MM.1S (cell line): ENCODE data around the gene TRAF1.

Experiments
- DNase-seq: peaks from one replicate; pipeline ENCODE4 v3.0.0-alpha.2; 2015
- H2AFZ ChIP-seq: fragments of 300-600 bp; sonication (generic); 2 replicates; pipeline ENCODE4 v1.6.0; 2016; ENCODE audit warnings: antibody characterized with exemption, low read length
- H3F3A ChIP-seq: fragments of 300-600 bp; sonication (generic); 2 replicates; pipeline ENCODE4 v1.6.1; 2016; ENCODE audit warnings: mild to moderate bottlenecking, antibody characterized with exemption, low read length, moderate library complexity, mixed read lengths; ENCODE audit not compliant: insufficient read depth
- H3K27ac ChIP-seq: fragments of 300-600 bp; sonication (generic); 2 replicates; pipeline ENCODE4 v1.5.1; 2016; ENCODE audit warnings: mild to moderate bottlenecking, low read length
- H3K27me3 ChIP-seq: fragments of 300-600 bp; sonication (generic); replicated peaks from 2 replicates; pipeline ENCODE4 v1.6.0; 2016; ENCODE audit warnings: low read length; ENCODE audit not compliant: insufficient read depth
- H3K36me3 ChIP-seq: fragments of 300-600 bp; sonication (generic); replicated peaks from 2 replicates; pipeline ENCODE4 v1.6.1; 2016; ENCODE audit warnings: mild to moderate bottlenecking, low read length, mixed read lengths; ENCODE audit not compliant: insufficient read depth
- H3K4me1 ChIP-seq: fragments of 300-600 bp; sonication (generic); 2 replicates; pipeline ENCODE4 v1.6.1; 2016; ENCODE audit warnings: low read length, mixed read lengths
- H3K4me2 ChIP-seq: fragments of 300-600 bp; sonication (generic); 2 replicates; pipeline ENCODE4 v1.6.0; 2016; ENCODE audit warnings: low read depth, low read length
- H3K4me3 ChIP-seq: fragments of 300-600 bp; sonication (generic); 2 replicates; pipeline ENCODE4 v1.5.1; 2016; ENCODE audit warnings: low read length, mixed read lengths
- H3K79me2 ChIP-seq: fragments of 300-600 bp; sonication (generic); 2 replicates; pipeline ENCODE4 v1.6.1; 2016; ENCODE audit warnings: mixed run types, low read length, mixed read lengths
- H3K9ac ChIP-seq: fragments of 300-600 bp; sonication (generic); 2 replicates; pipeline ENCODE4 v1.6.1; 2016; ENCODE audit warnings: low read length, mixed read lengths
- H3K9me2 ChIP-seq: fragments of 300-600 bp; sonication (generic); replicated peaks from 2 replicates; pipeline ENCODE4 v1.6.1; 2016; ENCODE audit warnings: mild to moderate bottlenecking, low read length, mixed read lengths; ENCODE audit not compliant: insufficient read depth
- H3K9me3 ChIP-seq: fragments of 300-600 bp; sonication (generic); replicated peaks from 2 replicates; pipeline ENCODE4 v1.6.1; 2016; ENCODE audit warnings: mild to moderate bottlenecking, low read length, mixed read lengths; ENCODE audit not compliant: insufficient read depth
- H4K20me1 ChIP-seq: fragments of 300-600 bp; sonication (generic); 2 replicates; pipeline ENCODE4 v1.6.1; 2016; ENCODE audit warnings: mild to moderate bottlenecking, low read length, moderate library complexity, mixed read lengths; ENCODE audit not compliant: insufficient read depth
- CTCF ChIP-seq: fragments of 300-600 bp; sonication (generic); IDR thresholded peaks from 2 replicates; pipeline ENCODE4 v1.5.1; 2016; ENCODE audit warnings: antibody characterized with exemption, low read length, mixed read lengths
- EZH2 ChIP-seq: fragments of 300-600 bp; sonication (generic); optimal IDR thresholded peaks from 2 replicates; pipeline ENCODE3; 2017; ENCODE audit warnings: low read depth, mild to moderate bottlenecking, antibody characterized with exemption, low read length, mixed read lengths
- EZH2phosphoT487 ChIP-seq: fragments of 300-600 bp; sonication (generic); IDR thresholded peaks from 2 replicates; pipeline ENCODE4 v1.6.1; 2018; ENCODE audit warnings: antibody characterized with exemption, low read length

The TRAF1 gene

GRCh38 chr9:120965344-120966012, 38.9 kb upstream of the TRAF1 start:
- TF ChIP-seq EZH2phosphoT487 (no peak), CTCF (no peak), EZH2 (no peak)
- DNase-seq: no peak
- Histone ChIP-seq H3K9me2 (no peaks in the 10 kb centered on the region), H3K4me1 (no peaks in the 10 kb centered on the region), H2AFZ (no peak overlapping the region), H3K27me3 (no peaks in the 10 kb centered on the region), H3K4me2 (no peak overlapping the region), H3K9me3 (no peaks in the 10 kb centered on the region), H3K4me3 (no peak overlapping the region), H4K20me1 (no peaks in the 10 kb centered on the region), H3K79me2 (no peaks in the 10 kb centered on the region), H3K27ac (no peak overlapping the region), H3F3A (no peaks in the 10 kb centered on the region), H3K9ac (no peak overlapping the region), H3K36me3 (no peaks in the 10 kb centered on the region)

DNA sequence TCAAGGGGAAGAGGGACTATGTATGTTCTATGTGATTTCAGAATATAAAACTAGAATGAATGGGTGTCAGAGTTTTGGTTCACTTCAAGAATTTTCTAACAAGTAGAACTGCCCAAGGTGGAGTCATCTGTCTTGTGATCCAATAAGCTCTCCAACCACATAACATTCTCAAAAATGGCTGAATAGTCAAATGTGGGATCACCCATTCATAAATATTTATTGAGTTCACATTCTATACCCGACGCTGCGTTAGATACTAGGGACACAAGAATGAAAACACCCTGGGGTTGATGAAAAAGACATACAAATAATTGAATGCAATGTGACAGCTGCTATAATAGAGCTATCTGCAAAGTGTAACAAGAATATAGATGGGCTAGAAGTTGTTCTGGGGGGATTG, 35.3 kb upstream of the TRAF1 start:
- no peak overlapping the region for H3K9ac ChIP-seq
- no peaks in the 10 kb centered on the region for H3K36me3 ChIP-seq
- H2AFZ ChIP-seq: no peak overlapping the region
- no peaks in the 10 kb centered on the region for H3K27me3 ChIP-seq
- no peak for DNase-seq
- no peaks in the 10 kb centered on the region for H4K20me1 ChIP-seq
- H3K79me2 ChIP-seq: no peaks in the 10 kb centered on the region
- H3K4me1 ChIP-seq: no peaks in the 10 kb centered on the region
- no peak overlapping the region for H3K4me3 ChIP-seq
- no peak overlapping the region for H3K27ac ChIP-seq
- H3K9me3 ChIP-seq: no peaks in the 10 kb centered on the region
- no peaks in the 10 kb centered on the region for H3K9me2 ChIP-seq
- TF ChIP-seq EZH2 (no peak), EZH2phosphoT487 (no peak), CTCF (no peak)
- H3K4me2 ChIP-seq: no peak overlapping the region
- no peaks in the 10 kb centered on the region for H3F3A ChIP-seq

GRCh38 chr9:120960001-120960400, 33.4 kb upstream of the TRAF1 start:
- Histone ChIP-seq H3K36me3 (no peaks in the 10 kb centered on the region), H3K4me3 (no peak overlapping the region), H3F3A (no peaks in the 10 kb centered on the region), H3K4me2 (no peak overlapping the region), H3K79me2 (no peaks in the 10 kb centered on the region), H3K4me1 (no peaks in the 10 kb centered on the region), H3K27ac (no peak overlapping the region), H2AFZ (no peak overlapping the region), H3K9me3 (no peaks in the 10 kb centered on the region), H3K9ac (no peak overlapping the region), H4K20me1 (no peaks in the 10 kb centered on the region), H3K9me2 (no peaks in the 10 kb centered on the region), H3K27me3 (no peaks in the 10 kb centered on the region)
- no peak for TF ChIP-seq CTCF
- no peak for TF ChIP-seq EZH2
- TF ChIP-seq EZH2phosphoT487: no peak
- DNase-seq: no peak
